Left lung (tissue), 10 donors: Measurements from ENCODE around the gene TBX4. TPM values are rescaled to one million over a fixed set of nuclear protein-coding genes. Genes with fewer than 3 reads are reported as not detected.

Experiments
- ATAC-seq: fragments of 200-7000 bp; cut with Tn5 transposase; one replicate; pipeline ENCODE4 v1.9.1; 2020; ENCODE audit warnings: moderate library complexity
- DNase-seq, 4 donors: peaks; one replicate each; pipeline ENCODE4 v3.0.0-alpha.2; 2013 to 2020
- H3K27ac ChIP-seq, 2 donors: fragments of 200-600 bp; sonication (generic) in 1 of 2; one replicate each; pipeline versions ENCODE4 v1.5.0 to v1.8.0; 2020 to 2021
- H3K27me3 ChIP-seq, 2 donors: fragments of 200-600 bp; sonication (generic) in 1 of 2; one replicate each; pipeline versions ENCODE4 v1.5.0 to v1.8.0; 2020 to 2021
- H3K36me3 ChIP-seq, 2 donors: fragments of 200-600 bp; sonication (generic) in 1 of 2; one replicate each; pipeline versions ENCODE4 v1.5.0 to v1.8.0; 2020 to 2021
- H3K4me1 ChIP-seq, 2 donors: fragments of 200-600 bp; one replicate each; pipeline ENCODE4 v1.8.0; 2021
- H3K4me3 ChIP-seq, 2 donors: fragments of 200-600 bp; sonication (generic) in 1 of 2; one replicate each; pipeline versions ENCODE4 v1.5.0 to v1.8.0; 2020 to 2021; ENCODE audit warnings: mild to moderate bottlenecking in 1 of 2
- H3K9me3 ChIP-seq, 2 donors: fragments of 200-600 bp; sonication (generic) in 1 of 2; one replicate each; pipeline versions ENCODE4 v1.5.0 to v1.8.0; 2020 to 2021
- CTCF ChIP-seq, 2 donors: fragments of 200-600 bp; sonication (generic) in 1 of 2; IDR thresholded peaks; one replicate each; pipeline versions ENCODE4 v1.5.0 to v1.8.0; 2021; ENCODE audit warnings: antibody characterized with exemption in 2 of 2
- intact Hi-C, 2 donors: fragments of 100-400 bp; cut with DNase I; formaldehyde crosslinking; loops; one replicate each; pipeline versions ENCODE4 v1.11.2 to v1.14.2; 2022
- polyA plus RNA-seq, 6 donors: library from polyadenylated mRNA; unstranded; fragments of 120-200 nt; gene quantifications; one replicate each; pipeline ENCODE4 v1.2.1, GENCODE V29; 2013; ENCODE audit not compliant: insufficient read length in 6 of 6
- total RNA-seq, 2 donors: library from RNA; stranded (reverse); fragmentation: NEBNext Ultra II Directional; extraction: Animal tissue kit (Norgen Biotek cat#: 25700); gene quantifications; one replicate each; pipeline ENCODE4 v1.2.1, GENCODE V29; 2021
- donor health status: DM: no; HTN: yes; CAD: no.
- donor health status: DM: no; HTN: no; CAD: no.

The TBX4 gene
- total and polyA plus RNA-seq, 8 donors: 21.2 to 190 (median 162) TPM

- ATAC-seq (no peak), DNase-seq (peak in 1 of 4 donors; percentile 34)
- Histone ChIP-seq H3K27ac (no peak overlapping the region), H3K36me3 (no peaks in the 10 kb centered on the region), H3K4me3 (no peak overlapping the region), H3K4me1 (no peaks in the 10 kb centered on the region), H3K9me3 (no peaks in the 10 kb centered on the region), H3K27me3 (no peaks in the 10 kb centered on the region)
- intact Hi-C loops: no loop called here
- TF ChIP-seq CTCF (IDR thresholded peaks at IDR 0.05): no peak
Measured at GRCh38 chr17:61494325-61495160, 42.3 kb downstream of the TBX4 start.

GRCh38 chr17:61495161-61495857 is 43.1 kb downstream of the TBX4 start:
- Histone ChIP-seq H3K9me3 (no peaks in the 10 kb centered on the region), H3K4me1 (no peaks in the 10 kb centered on the region), H3K27ac (no peak overlapping the region), H3K27me3 (no peaks in the 10 kb centered on the region), H3K36me3 (no peaks in the 10 kb centered on the region), H3K4me3 (no peak overlapping the region)
- DNase-seq (peak in 1 of 4 donors; percentile 29), ATAC-seq (no peak)
- no peak for TF ChIP-seq CTCF (IDR thresholded peaks at IDR 0.05)
- intact Hi-C loops: no loop called here

- no peak overlapping the region for H3K27ac ChIP-seq
- intact Hi-C loops: no loop called here
- no peak overlapping the region for H3K4me3 ChIP-seq
- H3K4me1 ChIP-seq: no peaks in the 10 kb centered on the region
- peak in 1 of 4 donors; percentile 22 for DNase-seq
- H3K27me3 ChIP-seq: no peaks in the 10 kb centered on the region
- TF ChIP-seq CTCF (IDR thresholded peaks at IDR 0.05): no peak
- H3K9me3 ChIP-seq: no peaks in the 10 kb centered on the region
- H3K36me3 ChIP-seq: no peaks in the 10 kb centered on the region
- no peak for ATAC-seq
Measured at GRCh38 chr17:61496174-61496956, 44.1 kb downstream of the TBX4 start.

- no peaks in the 10 kb centered on the region for H3K27me3 ChIP-seq
- no peak for TF ChIP-seq CTCF (IDR thresholded peaks at IDR 0.05)
- no peaks in the 10 kb centered on the region for H3K4me1 ChIP-seq
- intact Hi-C loops: no loop called here
- no peak overlapping the region for H3K4me3 ChIP-seq
- no peak overlapping the region for H3K27ac ChIP-seq
- no peak for DNase-seq
- H3K36me3 ChIP-seq: no peaks in the 10 kb centered on the region
- H3K9me3 ChIP-seq: no peaks in the 10 kb centered on the region
- no peak for ATAC-seq
Measured at GRCh38 chr17:61496957-61497653, 44.9 kb downstream of the TBX4 start.
